NCI-H510A (cell line): ENCODE data around the gene MYL3.

ENCODE experiments used
- DNase-seq: peaks from one replicate; lab custom pipeline; 2025; lab: John Stamatoyannopoulos, UW

The MYL3 gene

GRCh38 chr3:46899151-46900006, 36.1 kb upstream of the MYL3 start:
- no peak for DNase-seq

GRCh38 chr3:46898321-46899150, 35.3 kb upstream of the MYL3 start:
- no peak for DNase-seq

GRCh38 chr3:46897829-46898320, 34.6 kb upstream of the MYL3 start:
- DNase-seq = no peak

- no peak for DNase-seq
Measured at GRCh38 chr3:46897031-46897430, 33.8 kb upstream of the MYL3 start.

GRCh38 chr3:46896386-46896785, 33.1 kb upstream of the MYL3 start:
- no peak for DNase-seq

GRCh38 chr3:46895761-46896160, 32.5 kb upstream of the MYL3 start:
- DNase-seq = no peak

GRCh38 chr3:46895204-46895660, 32.0 kb upstream of the MYL3 start:
- no peak for DNase-seq

GRCh38 chr3:46894256-46894655, 31.0 kb upstream of the MYL3 start:
- no peak for DNase-seq

- no peak for DNase-seq
Measured at GRCh38 chr3:46893763-46894162, 30.5 kb upstream of the MYL3 start.

GRCh38 chr3:46893146-46893748, 30.0 kb upstream of the MYL3 start:
- DNase-seq = no peak

GRCh38 chr3:46892285-46893145, 29.3 kb upstream of the MYL3 start:
- peak; percentile 54 for DNase-seq

- DNase-seq = no peak
Measured at GRCh38 chr3:46891132-46891531, 27.9 kb upstream of the MYL3 start.

GRCh38 chr3:46890132-46890531, 26.9 kb upstream of the MYL3 start:
- no peak for DNase-seq

GRCh38 chr3:46889381-46890110, 26.3 kb upstream of the MYL3 start:
- no peak for DNase-seq

- DNase-seq = no peak
Measured at GRCh38 chr3:46888705-46889104, 25.5 kb upstream of the MYL3 start.

GRCh38 chr3:46887980-46888494, 24.8 kb upstream of the MYL3 start:
- DNase-seq = no peak

GRCh38 chr3:46885612-46886011, 22.4 kb upstream of the MYL3 start:
- DNase-seq = no peak

GRCh38 chr3:46884929-46885328, 21.7 kb upstream of the MYL3 start:
- DNase-seq = no peak

GRCh38 chr3:46884427-46884826, 21.2 kb upstream of the MYL3 start:
- DNase-seq = no peak

GRCh38 chr3:46883830-46884185, 20.6 kb upstream of the MYL3 start:
- DNase-seq = no peak
